Measurements from ENCODE around the gene GRIK2. TPM values are rescaled to one million over a fixed set of nuclear protein-coding genes. Genes with fewer than 3 reads are reported as not detected.

GRIK2 gene
- total RNA-seq, 1 donor from 2014 or later = 2.5 TPM

- FAIRE-seq = no peak
These were observed 258.6 kb downstream of the GRIK2 start for GRCh38 chr6:101652079-101652478.

DNA sequence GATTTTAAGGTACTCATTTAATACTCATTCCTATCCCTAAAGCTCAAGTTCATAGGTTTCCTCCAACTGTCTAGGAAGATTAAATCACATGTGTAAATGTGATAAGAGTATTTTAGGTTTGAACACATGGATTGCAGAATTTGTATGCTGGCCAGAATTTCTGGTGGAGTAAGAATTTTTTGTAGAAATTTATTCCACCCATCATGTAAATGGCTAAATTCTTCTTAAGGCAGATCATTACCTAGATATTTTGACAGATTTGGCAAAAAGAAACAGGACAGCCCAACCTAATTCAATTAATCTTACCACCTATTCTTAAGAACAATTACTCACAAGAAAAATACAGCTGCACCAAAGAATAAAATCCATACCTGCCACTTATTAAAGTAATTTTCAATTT lies 261.6 kb downstream of the GRIK2 start:
- no peaks in the 10 kb centered on the region for H3K4me1 ChIP-seq (ENCODE audit: insufficient read depth, low read length)
- FAIRE-seq = no peak
- H3K4me1 Mint-ChIP-seq (ENCODE audit: low read depth, unreplicated experiment) = peaks cover 3% of the 10 kb centered on the region

More at GRCh38 chr6:101652079-101652478, 258.6 kb downstream of the GRIK2 start:
- H3K9me3 ChIP-seq (ENCODE audit: insufficient read depth, low read depth, low read length) = no peaks in the 10 kb centered on the region
- H3K36me3 Mint-ChIP-seq (ENCODE audit: low read depth, unreplicated experiment) = no peaks in the 10 kb centered on the region
- H3K27ac Mint-ChIP-seq (ENCODE audit: unreplicated experiment) = no peak overlapping the region
- peaks cover 1% of the 10 kb centered on the region for H3K9me3 Mint-ChIP-seq (ENCODE audit: unreplicated experiment)
- H3K27ac ChIP-seq (ENCODE audit: low read depth, low read length) = no peak overlapping the region
- H3K4me2 ChIP-seq (ENCODE audit: low read length) = no peak overlapping the region
- peaks cover 3% of the 10 kb centered on the region for H3K4me1 Mint-ChIP-seq (ENCODE audit: low read depth, unreplicated experiment)
- no peaks in the 10 kb centered on the region for H3K79me2 ChIP-seq (ENCODE audit: insufficient read depth, low read length)
- no peaks in the 10 kb centered on the region for H3K27me3 Mint-ChIP-seq (ENCODE audit: low read depth, unreplicated experiment)
- no peak overlapping the region for H3K9ac ChIP-seq (ENCODE audit: low read length)
- H2AFZ ChIP-seq (ENCODE audit: low read depth, low read length) = no peak overlapping the region
- no peaks in the 10 kb centered on the region for H3K4me1 ChIP-seq (ENCODE audit: insufficient read depth, low read length)
- H3K4me3 ChIP-seq (ENCODE audit: insufficient read depth, low read depth, low read length) = no peak overlapping the region
- H3K4me3 Mint-ChIP-seq (ENCODE audit: unreplicated experiment) = no peak overlapping the region
- no peak for DNase-seq (ENCODE audit: low read depth)
- TF ChIP-seq CTCF (IDR thresholded peaks at IDR 0.05; ENCODE audit: insufficient read depth, low read depth, low read length) (no peak), EZH2 (IDR thresholded peaks at IDR 0.05; ENCODE audit: insufficient read depth, low read length) (no peak)
- H4K20me1 ChIP-seq (ENCODE audit: insufficient read depth, low read length) = no peaks in the 10 kb centered on the region
- no peaks in the 10 kb centered on the region for H3K27me3 ChIP-seq (ENCODE audit: insufficient read depth, low read length)
- no peaks in the 10 kb centered on the region for H3K36me3 ChIP-seq (ENCODE audit: insufficient read depth, low read length)

More for the DNA sequence above, 261.6 kb downstream of the GRIK2 start:
- Mint-ChIP-seq H3K36me3 (ENCODE audit: low read depth, unreplicated experiment) (no peaks in the 10 kb centered on the region), H3K4me3 (ENCODE audit: unreplicated experiment) (no peak overlapping the region), H3K27me3 (ENCODE audit: low read depth, unreplicated experiment) (no peaks in the 10 kb centered on the region), H3K9me3 (ENCODE audit: unreplicated experiment) (peaks cover 9% of the 10 kb centered on the region), H3K27ac (ENCODE audit: unreplicated experiment) (no peak overlapping the region)
- Histone ChIP-seq H2AFZ (ENCODE audit: low read depth, low read length) (no peak overlapping the region), H3K27me3 (ENCODE audit: insufficient read depth, low read length) (no peaks in the 10 kb centered on the region), H3K36me3 (ENCODE audit: insufficient read depth, low read length) (no peaks in the 10 kb centered on the region), H3K27ac (ENCODE audit: low read depth, low read length) (no peak overlapping the region), H3K9ac (ENCODE audit: low read length) (no peak overlapping the region), H3K4me3 (ENCODE audit: insufficient read depth, low read depth, low read length) (no peak overlapping the region), H4K20me1 (ENCODE audit: insufficient read depth, low read length) (no peaks in the 10 kb centered on the region), H3K79me2 (ENCODE audit: insufficient read depth, low read length) (no peaks in the 10 kb centered on the region), H3K9me3 (ENCODE audit: insufficient read depth, low read depth, low read length) (peaks cover 2% of the 10 kb centered on the region), H3K4me2 (ENCODE audit: low read length) (no peak overlapping the region)
- DNase-seq (ENCODE audit: low read depth) = peak; percentile 27
- TF ChIP-seq EZH2 (IDR thresholded peaks at IDR 0.05; ENCODE audit: insufficient read depth, low read length) = no peak
- TF ChIP-seq CTCF (IDR thresholded peaks at IDR 0.05; ENCODE audit: insufficient read depth, low read depth, low read length) = no peak
